ENCODE data around the gene SIVA1.

- TF ChIP-seq MAX (CRISPR knock-in tag; IDR thresholded peaks at IDR 0.05), result no peak
- no peak for TF ChIP-seq ZNF138 (CRISPR knock-in tag; conservative IDR thresholded peaks at IDR 0.05)
- TF ChIP-seq MXD4 (CRISPR knock-in tag; IDR thresholded peaks at IDR 0.05; ENCODE audit: borderline replicate concordance), result no peak
- TF ChIP-seq USF2 (CRISPR knock-in tag; IDR thresholded peaks at IDR 0.05), result no peak
- TF ChIP-seq ETV6 (CRISPR knock-in tag; IDR thresholded peaks at IDR 0.05), result no peak
- no peak for TF ChIP-seq ATF6 (CRISPR knock-in tag; IDR thresholded peaks at IDR 0.05)
- no peak for TF ChIP-seq CTCF (IDR thresholded peaks at IDR 0.05)
- no peak for TF ChIP-seq ZNF263 (CRISPR knock-in tag; IDR thresholded peaks at IDR 0.05; ENCODE audit: low read depth)
- TF ChIP-seq CDX4 (CRISPR knock-in tag; IDR thresholded peaks at IDR 0.05; ENCODE audit: borderline replicate concordance), result no peak
- TF ChIP-seq ESRRA (CRISPR knock-in tag; IDR thresholded peaks at IDR 0.05; ENCODE audit: borderline replicate concordance), result no peak
Observed at GRCh38 chr14:104802394-104803184, 49.6 kb downstream of the SIVA1 start.
